ENCODE results near the gene C6.

GRCh38 chr5:41193456-41194205, 19.7 kb downstream of the C6 start:
- no peak for TF ChIP-seq CTCF (IDR thresholded peaks at IDR 0.05; ENCODE audit: low read depth, low read length, missing input control)
- TF ChIP-seq TAF1 (conservative IDR thresholded peaks at IDR 0.05): peak; percentile 92
- peak; percentile 37 for TF ChIP-seq YY1 (IDR thresholded peaks at IDR 0.05)
- TF ChIP-seq ATF3 (IDR thresholded peaks at IDR 0.05): peak; percentile 76
- peak in 1 of 2 donors; percentile 42 for TF ChIP-seq EGR1 (IDR thresholded peaks at IDR 0.05; ENCODE audit: low read depth in 2 of 2)
- peak; percentile 31 to 67 for TF ChIP-seq RAD21 (IDR thresholded peaks at IDR 0.05)
- TF ChIP-seq ZBTB33 (IDR thresholded peaks at IDR 0.05): peak; percentile 27
- TF ChIP-seq JUND (IDR thresholded peaks at IDR 0.05): peak; percentile 62 to 76
- peak in 1 of 2 donors; percentile 13 for TF ChIP-seq GABPA (IDR thresholded peaks at IDR 0.05 in 1 of 2, conservative IDR thresholded peaks at IDR 0.05 in 1 of 2)
- peak; percentile 73 for TF ChIP-seq MAX (IDR thresholded peaks at IDR 0.05)
